ENCODE results near the gene COTL1.
A peak's percentile ranks its signal among the peaks of the same experiment; 100 is the strongest.
"Not testable (repeated sequence)": the region's sequence is repeated elsewhere in the genome, so short reads cannot be mapped to it uniquely, and the experiment has no call there.

The COTL1 gene

DNA sequence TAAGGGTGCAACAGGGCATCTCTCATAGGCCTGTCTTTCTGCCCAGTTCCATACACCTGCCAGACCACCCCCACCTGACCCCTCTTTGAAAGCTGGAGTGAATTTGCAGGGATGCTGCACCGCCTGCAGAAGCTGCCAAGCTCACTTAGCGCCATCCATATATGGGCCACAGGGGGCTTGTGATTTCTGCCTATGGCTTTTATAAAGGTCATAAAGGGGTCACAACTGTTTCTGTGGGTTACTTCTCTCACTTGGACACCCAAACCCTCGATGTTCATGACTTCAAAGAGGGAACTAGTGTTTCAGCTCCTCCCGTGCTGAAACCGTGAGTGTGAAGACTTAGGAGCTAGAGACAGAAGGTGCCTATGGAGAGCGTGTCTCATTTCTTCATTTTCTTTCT is 89.6 kb downstream of the COTL1 start:
- no peak for DNase-seq (ENCODE audit: low read depth)

DNA sequence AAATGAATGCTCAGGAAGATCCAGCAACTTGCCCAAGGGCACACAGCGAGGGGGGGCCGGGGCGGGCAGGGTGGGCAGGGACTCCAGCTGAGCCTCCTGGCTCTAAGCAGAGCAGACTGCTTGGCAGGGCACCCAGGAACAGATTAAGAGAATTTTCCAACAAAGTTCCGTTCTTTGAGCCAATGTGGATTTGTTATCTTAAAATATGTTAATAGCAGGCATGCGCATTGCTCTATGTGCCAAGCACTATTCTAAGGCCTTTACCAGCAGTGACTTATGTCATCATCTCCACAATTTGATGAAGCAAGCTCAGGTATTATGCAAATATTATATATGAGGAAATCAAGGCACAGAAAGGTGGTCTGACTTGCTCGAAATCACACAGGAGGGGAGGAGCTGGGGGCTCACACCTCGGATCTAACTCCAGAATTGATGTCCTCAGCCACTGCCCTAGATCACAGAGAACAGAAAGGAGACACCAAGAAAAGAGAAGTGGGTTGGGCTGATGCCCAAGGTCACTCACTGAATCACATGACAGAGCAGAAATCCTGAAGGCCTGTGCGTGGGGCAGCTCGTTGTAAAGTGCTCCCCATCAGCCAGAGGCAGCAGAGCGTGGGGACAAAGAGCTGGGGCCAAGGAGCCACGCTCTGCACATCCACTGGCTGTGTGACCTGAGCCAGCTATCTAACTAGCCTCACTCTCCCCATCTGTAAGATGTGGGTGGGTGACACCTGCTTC is 90.2 kb downstream of the COTL1 start:
- peak; percentile 73 for DNase-seq (ENCODE audit: low read depth)

- DNase-seq (ENCODE audit: low read depth) = peak; percentile 70
Observed at GRCh38 chr16:84526794-84527531, 90.9 kb downstream of the COTL1 start.

GRCh38 chr16:84524941-84525581 is 92.8 kb downstream of the COTL1 start:
- DNase-seq (ENCODE audit: low read depth) = not testable (repeated sequence)

DNA sequence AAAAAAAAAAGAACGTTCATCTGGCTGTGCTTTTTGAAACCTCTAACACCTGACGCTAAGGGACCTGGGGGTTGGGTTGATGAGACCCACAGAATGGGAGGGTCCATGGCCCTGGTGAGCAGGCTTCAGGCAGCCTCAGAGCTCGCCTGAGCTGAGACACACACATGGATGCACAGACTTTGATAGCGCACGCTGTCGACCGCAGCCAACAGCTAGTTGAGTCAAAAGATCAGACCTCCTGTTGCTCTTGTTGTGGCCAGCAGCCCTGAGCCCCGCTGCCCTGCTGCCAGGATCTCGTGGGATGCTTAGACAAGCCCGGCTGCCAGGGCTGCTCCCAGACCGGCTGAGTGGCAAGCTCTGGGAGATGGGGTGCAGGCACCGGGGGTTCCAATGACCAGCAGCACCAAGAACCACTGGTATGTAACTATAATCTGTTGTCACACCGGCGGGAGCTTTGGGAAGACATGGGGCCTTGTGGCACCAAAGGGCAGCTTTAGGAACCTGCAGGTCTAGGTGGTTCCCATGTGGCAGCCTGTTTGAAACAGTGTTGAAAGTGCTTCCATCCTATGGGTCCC is 93.4 kb downstream of the COTL1 start:
- DNase-seq (ENCODE audit: low read depth) = no peak

DNA sequence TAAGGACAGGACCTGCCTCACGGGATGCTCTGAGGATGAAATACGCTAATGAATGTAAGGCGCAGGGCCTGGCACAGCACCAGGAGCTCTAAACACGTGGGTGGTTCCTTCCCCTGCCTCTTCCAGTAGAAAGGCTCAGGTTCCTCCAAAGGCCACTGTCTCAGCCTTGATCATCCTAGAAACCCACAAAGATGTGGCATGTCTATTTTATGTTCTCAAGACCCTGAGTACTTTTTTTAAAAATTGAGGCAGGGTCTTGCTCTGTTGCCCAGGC is 96.4 kb downstream of the COTL1 start:
- no peak for DNase-seq (ENCODE audit: low read depth)

GRCh38 chr16:84520725-84521496 is 97.0 kb downstream of the COTL1 start:
- no peak for DNase-seq (ENCODE audit: low read depth)

DNA sequence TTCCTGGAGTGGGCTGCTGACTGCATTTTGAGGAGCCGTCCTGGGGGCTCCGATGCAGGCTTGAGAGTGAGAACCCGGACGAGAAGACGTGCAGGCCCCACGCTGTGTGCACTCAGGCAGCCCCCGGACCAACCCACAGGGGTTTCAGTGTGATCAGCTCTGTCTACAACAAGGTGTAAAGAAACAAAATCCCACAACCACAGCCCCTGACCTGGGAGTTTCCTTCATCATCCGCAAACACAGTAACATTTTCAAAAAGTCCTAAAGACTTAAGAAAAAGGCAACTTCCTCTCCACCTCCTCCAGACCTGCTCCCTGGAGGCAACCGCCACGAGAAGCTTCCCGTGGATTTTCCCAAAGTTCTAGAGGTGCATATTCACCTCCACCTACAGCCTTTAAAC is 98.0 kb downstream of the COTL1 start:
- DNase-seq (ENCODE audit: low read depth) = no peak

- no peak for DNase-seq (ENCODE audit: low read depth)
Observed at GRCh38 chr16:84518804-84519341, 99.0 kb downstream of the COTL1 start.

DNA sequence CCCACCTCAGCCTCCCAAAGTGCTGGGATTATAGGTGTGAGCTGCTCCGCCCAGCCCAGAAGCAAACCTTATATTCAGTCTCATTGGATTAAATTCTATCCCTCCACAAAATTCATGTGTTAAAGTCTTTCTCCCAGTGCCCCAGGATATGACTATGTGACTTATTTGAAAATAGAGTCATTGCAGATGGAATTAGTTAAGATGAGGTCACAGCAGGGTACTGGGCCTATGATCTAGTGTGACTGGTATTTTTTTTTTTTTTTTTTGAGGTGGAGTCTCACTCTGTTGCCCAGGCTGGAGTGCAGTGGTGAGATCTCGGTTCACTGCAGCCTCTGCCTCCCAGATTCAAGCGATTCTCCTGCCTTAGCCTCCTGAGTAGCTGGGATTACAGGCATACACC is 99.7 kb downstream of the COTL1 start:
- DNase-seq (ENCODE audit: low read depth) = peak; percentile 23

- no peak for DNase-seq (ENCODE audit: low read depth)
Observed at GRCh38 chr16:84517366-84517765, 100.5 kb downstream of the COTL1 start.
